SK-MEL-5 (cell line): ENCODE results near the gene MRPL1. TPM values are rescaled to one million over a fixed set of nuclear protein-coding genes. Genes with fewer than 3 reads are reported as not detected.
A peak's percentile ranks its signal among the peaks of the same experiment; 100 is the strongest.
"Not testable (repeated sequence)": the region's sequence is repeated elsewhere in the genome, so short reads cannot be mapped to it uniquely, and the experiment has no call there.

Experiments
- DNase-seq: peaks from one replicate; pipeline ENCODE4 v3.0.0-alpha.2; 2016; ENCODE audit warnings: low read depth, low spot score
- in situ Hi-C: cut with HindIII; loops from 2 replicates; pipeline ENCODE4 v1.10.0; 2016; ENCODE audit warnings: low sequenced_read_pairs, high pct_unique_total_duplicates, low pct_unique_long_range_greater_than_20kb
- total RNA-seq: library from RNA; depleted of rRNA; stranded (reverse); fragments of >200 nt; shearing (Covaris generic); gene quantifications from 2 replicates; pipeline ENCODE4 v1.2.3, GENCODE V29; 2014

MRPL1 gene
- total RNA-seq, 1 experiment from 2014 or later = 24.0 TPM

DNA sequence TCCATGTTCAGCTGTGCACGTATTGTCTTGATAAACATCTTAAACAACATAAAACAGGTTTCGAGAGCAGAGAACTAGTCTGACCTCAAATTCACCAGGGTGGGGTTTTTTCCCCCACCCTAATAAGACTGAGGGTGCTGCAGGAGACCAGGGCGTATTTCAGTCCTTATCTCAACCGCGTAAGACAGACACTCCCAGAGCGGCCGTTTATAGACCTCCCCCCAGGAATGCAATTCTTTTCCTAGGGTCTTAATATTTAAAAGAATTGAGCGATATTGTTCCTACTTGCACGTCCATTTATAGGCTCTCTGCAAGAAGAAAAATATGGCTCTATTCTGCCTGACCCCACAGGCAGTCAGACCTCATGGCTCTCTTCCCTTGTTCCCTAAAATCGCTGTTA, 83.3 kb downstream of the MRPL1 start:
- DNase-seq, in situ Hi-C loops: not testable (repeated sequence)

GRCh38 chr4:77950203-77950602, 87.6 kb downstream of the MRPL1 start:
- DNase-seq = no peak
- in situ Hi-C loops = no loop called here

DNA sequence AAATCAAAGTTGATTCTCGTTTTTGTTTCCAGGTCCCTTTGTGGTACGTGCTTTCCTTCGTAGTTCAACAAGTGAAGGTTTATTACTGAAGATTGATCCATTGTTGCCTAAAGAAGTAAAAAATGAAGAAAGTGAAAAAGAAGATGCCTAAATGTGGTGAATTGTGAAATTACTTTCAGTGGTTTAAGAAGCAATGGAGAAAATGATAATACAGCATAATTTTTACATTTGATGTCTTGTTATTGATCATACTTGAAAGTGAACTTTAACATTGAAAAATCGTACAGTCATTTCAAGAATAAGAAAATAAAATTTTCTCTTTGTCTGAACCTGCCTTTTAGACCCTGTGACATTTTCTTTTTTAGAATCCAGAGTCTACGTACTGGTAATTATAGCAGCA, 89.8 kb downstream of the MRPL1 start:
- in situ Hi-C loops = no loop called here
- no peak for DNase-seq

DNA sequence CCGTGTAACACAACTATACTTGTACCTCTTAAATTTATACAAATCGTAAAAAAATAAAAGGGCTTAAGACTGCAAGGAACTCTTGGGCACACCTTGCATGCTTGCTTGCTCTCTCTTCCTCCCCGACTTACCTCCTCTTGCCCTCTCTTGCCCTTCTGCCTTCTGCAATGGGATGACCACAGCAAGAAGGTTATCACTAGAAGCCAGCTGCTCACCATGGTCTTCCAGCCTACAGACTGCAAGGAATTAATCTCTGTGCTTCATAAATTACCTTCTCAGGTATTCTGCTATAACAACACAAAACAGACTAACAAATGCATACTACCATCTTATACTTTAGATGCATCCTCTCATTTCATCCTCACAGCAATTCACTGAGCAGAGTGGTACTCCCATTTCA, 92.1 kb downstream of the MRPL1 start:
- in situ Hi-C loops = no loop called here
- no peak for DNase-seq

GRCh38 chr4:77956917-77957316, 94.3 kb downstream of the MRPL1 start:
- in situ Hi-C loops = no loop called here
- no peak for DNase-seq

GRCh38 chr4:77958897-77959296, 96.3 kb downstream of the MRPL1 start:
- in situ Hi-C loops = no loop called here
- DNase-seq = no peak

DNA sequence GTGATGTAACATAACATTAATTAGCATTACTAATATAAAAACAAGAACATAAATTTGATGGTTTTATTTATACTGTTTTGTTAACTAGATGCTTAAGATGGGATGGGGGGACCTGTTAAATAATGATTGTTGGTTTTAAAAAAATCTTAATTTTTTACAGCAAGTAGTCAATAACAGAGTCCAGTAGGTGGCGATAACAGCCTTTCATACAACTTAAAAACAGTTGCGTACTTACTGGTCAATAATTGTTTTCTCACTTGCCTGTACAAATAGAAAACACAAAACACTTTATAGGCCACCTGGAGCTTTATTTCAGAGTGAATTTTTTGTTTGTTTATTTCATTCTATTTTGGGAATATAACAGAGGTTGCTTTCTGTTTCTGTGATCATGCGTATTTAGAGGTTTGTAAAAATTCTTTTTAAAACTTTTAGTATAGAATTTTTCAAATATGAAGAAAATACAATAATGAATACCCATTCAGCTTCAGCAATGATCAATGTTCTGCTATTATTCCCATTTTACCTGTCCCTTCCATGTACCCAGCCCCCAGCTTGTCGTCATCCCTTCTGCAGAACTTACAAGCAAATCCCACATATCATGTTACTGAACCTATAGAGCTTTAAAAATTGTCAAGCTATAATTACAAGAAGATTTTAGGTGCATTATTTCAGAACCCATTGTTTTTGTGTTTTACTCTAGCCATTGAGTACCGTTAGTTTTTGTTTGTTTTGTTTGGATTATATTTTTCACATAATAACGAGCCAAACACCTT, 97.1 kb downstream of the MRPL1 start:
- in situ Hi-C loops = no loop called here
- peak; percentile 52 for DNase-seq

DNA sequence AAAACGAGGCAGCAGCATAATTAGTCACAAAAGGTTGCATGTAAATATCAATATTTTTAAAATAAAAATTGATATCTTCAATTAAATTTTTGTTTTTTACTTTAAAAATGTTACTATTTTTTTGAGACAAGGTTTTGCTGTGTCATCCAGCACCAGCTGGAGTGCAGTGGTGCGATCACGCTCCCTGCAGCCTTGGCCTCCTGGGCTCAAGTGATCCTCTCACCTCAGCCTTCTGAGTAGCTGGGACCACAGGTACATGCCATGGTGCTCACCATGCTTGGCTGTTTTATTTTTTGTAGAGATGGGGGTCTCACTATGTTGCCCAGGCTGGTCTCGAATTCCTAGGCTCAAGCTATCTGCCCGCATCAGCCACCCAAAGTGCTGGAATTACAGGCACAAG, 97.7 kb downstream of the MRPL1 start:
- DNase-seq = no peak
- in situ Hi-C loops = no loop called here

GRCh38 chr4:77963004-77963403, 100.4 kb downstream of the MRPL1 start:
- in situ Hi-C loops = no loop called here
- no peak for DNase-seq

- DNase-seq, in situ Hi-C loops: not testable (repeated sequence)
These were observed 111.0 kb downstream of the MRPL1 start for GRCh38 chr4:77973657-77974056.

DNA sequence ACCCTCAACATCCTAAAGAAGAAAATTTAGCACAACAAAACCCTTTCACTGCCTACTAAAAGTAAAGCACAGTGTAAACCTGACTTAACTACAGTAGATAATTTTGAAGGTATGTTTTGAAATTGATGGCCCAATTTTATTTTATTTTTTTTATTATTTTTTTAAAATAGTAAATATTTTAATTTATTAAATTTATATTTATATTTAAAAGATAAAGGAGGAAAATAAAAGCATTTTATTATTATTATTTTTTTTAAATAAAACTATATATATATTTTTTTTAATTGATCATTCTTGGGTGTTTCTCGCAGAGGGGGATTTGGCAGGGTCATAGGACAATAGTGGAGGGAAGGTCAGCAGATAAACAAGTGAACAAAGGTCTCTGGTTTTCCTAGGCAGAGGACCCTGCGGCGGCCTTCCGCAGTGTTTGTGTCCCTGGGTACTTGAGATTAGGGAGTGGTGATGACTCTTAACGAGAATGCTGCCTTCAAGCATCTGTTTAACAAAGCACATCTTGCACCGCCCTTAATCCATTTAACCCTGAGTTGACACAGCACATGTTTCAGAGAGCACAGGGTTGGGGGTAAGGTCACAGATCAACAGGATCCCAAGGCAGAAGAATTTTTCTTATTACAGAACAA, 120.4 kb downstream of the MRPL1 start:
- DNase-seq, in situ Hi-C loops: not testable (repeated sequence)

GRCh38 chr4:77983612-77984311, 121.1 kb downstream of the MRPL1 start:
- DNase-seq, in situ Hi-C loops: not testable (repeated sequence)

DNA sequence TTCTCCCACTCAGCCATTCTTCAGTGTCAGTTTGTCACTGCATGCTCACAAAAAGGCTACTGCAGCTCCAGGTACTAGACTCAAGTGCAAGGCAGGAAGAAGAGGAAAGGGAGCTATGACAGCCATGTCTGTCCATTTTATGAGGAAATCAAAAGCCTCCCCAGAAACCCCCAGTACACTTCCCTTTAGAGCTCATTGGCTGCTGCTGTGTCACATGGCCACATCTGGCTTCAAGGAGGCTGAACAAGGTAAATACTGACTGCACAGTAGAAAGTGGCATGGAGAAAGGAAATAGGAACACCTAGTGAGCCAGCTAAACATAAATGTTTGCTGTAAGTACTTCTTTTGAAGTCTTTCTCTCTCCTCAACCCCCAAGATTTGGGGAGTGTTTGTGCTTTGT, 127.3 kb downstream of the MRPL1 start:
- in situ Hi-C loops = no loop called here
- DNase-seq = no peak

DNA sequence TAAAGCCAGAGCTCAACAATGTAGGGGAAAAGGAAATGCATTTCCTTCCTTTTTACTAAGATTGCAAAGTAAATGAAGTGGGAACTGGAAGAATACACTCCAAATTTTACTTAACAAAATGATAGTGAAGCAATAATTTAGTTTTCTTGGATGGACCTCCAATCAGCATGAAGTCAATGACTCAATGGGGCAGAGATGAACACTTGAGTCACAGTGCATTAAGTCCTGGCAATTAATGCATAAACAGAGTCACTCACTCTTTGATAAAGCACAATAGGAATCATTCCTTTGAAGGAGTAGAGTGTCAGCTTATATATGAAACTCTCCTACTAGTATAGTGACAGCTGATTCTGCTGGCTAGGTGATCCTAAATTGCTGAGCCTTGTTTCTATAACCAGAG, 127.8 kb downstream of the MRPL1 start:
- DNase-seq = no peak
- in situ Hi-C loops = no loop called here

- in situ Hi-C loops = no loop called here
- no peak for DNase-seq
These were observed 128.3 kb downstream of the MRPL1 start for GRCh38 chr4:77990904-77991358.

- DNase-seq = no peak
- in situ Hi-C loops = no loop called here
These were observed 130.0 kb downstream of the MRPL1 start for GRCh38 chr4:77992581-77992980.

GRCh38 chr4:77994194-77994721, 131.6 kb downstream of the MRPL1 start:
- DNase-seq = peak; percentile 64
- in situ Hi-C loops = no loop called here

GRCh38 chr4:77996076-77996475, 133.4 kb downstream of the MRPL1 start:
- in situ Hi-C loops = no loop called here
- DNase-seq = no peak
